ENCODE measurements around the gene SUPT20HL2. TPM values are rescaled to one million over a fixed set of nuclear protein-coding genes. Genes with fewer than 3 reads are reported as not detected.

SUPT20HL2 gene
- not detected in 2 replicates for total RNA-seq

GRCh38 chrX:24314019-24314635, at the start of gene SUPT20HL2:
Gene SUPT20HL2, minus strand, starts transcription at chrX:24314069. Its CDS starts 754 bp downstream, at chrX:24313315.

GRCh38 chrX:24360272-24360671, 46.4 kb upstream of the SUPT20HL2 start, which contains the start of gene SUPT20HL1:
Gene SUPT20HL1, plus strand, starts transcription at chrX:24360639. Its CDS starts 2,122 bp downstream, at chrX:24362761.

Other genes starting within 250 kb of the SUPT20HL2 start
- 41.0 and 45.0 TPM in 2 replicates for gene ZFX, start 164.3 kb downstream of the SUPT20HL2 start, total RNA-seq
- 0.15 and 0.17 TPM in 2 replicates for gene SUPT20HL1, start 46.6 kb upstream of the SUPT20HL2 start, total RNA-seq
- gene PDK3, start 151.2 kb upstream of the SUPT20HL2 start, total RNA-seq = 7.9 and 9.5 TPM in 2 replicates

Measured in smooth muscle cell of trachea (primary cell).